ENCODE results near the gene HS3ST3A1. TPM values are rescaled to one million over a fixed set of nuclear protein-coding genes. Genes with fewer than 3 reads are reported as not detected.

HS3ST3A1 gene
- total RNA-seq (2021; fragmentation: NEBNext Ultra II Directional; extraction: Animal tissue kit (Norgen Biotek cat#: 25700)) (5.4 and 6.6 TPM in 2 replicates), polyA plus RNA-seq (2011; rRNA removed) (5.7 and 6.5 TPM in 2 replicates), polyA minus RNA-seq (2011; rRNA and poly(A)+ RNA removed) (3.8 and 4.0 TPM in 2 replicates)
- 5.6 TPM for polyA plus RNA-seq (2011; cell fraction: cytosol; rRNA removed)
- 6.4 TPM for polyA plus RNA-seq (2011; cell fraction: nucleus; rRNA removed)
- polyA plus RNA-seq (2012, experiment 1 of 2), result 2.0 to 6.3 TPM (median 4.6 TPM) in 4 replicates
- 3.0 TPM for polyA plus RNA-seq (2012, experiment 2 of 2)
- 9.7 TPM for polyA plus RNA-seq (2013, experiment 1 of 2)
- polyA plus RNA-seq (2013, experiment 2 of 2), result 11.3 TPM
- polyA minus RNA-seq (2011; cell fraction: cytosol; rRNA and poly(A)+ RNA removed), result 16.3 TPM
- 13.0 TPM for polyA minus RNA-seq (2011; cell fraction: nucleus; rRNA and poly(A)+ RNA removed)
- long read RNA-seq, experiment 1, transcript HS3ST3A1-201 (2 exons, 2,527 nt), result major isoform, 7 of 10 reads
- long read RNA-seq, experiment 1, partial matches to known transcripts, result 2 of 10 reads
- long read RNA-seq, experiment 1, other reads (novel, unspliced or antisense), result 1 of 10 reads
- long read RNA-seq, experiment 2, result 0 reads

- H3K9me3 ChIP-seq (ENCODE audit: insufficient read depth in 2 of 2, low read depth in 1 of 2, low read length in 1 of 2), result no peaks in the 10 kb centered on the region
- POLR2A ChIA-PET (ENCODE audit: partially characterized antibody), result interaction anchor here (0.6 to 1.5 kb wide), 3 partner anchors 12 to 231 kb away, joined by 3 read pairs; no protein-coding TSS in a partner anchor
- no peak within 1 kb of the TSS for H2AK5ac ChIP-seq (ENCODE audit: low read depth, low read length)
- H3K4ac ChIP-seq (replicated peaks; ENCODE audit: insufficient read length, low read depth, low read length), result no peak within 1 kb of the TSS
- no peak within 1 kb of the TSS for H2BK20ac ChIP-seq (ENCODE audit: low read length)
- peak within 1 kb of the TSS; percentile 53 to 76 (median 70) for H3K4me3 ChIP-seq (ENCODE audit: extremely low read depth in 1 of 4, insufficient read depth in 2 of 4, low read depth in 3 of 4, low read length in 4 of 4)
- H3K23me2 ChIP-seq (ENCODE audit: low read depth, low read length), result peaks cover 15% of the 10 kb centered on the region; the same call in 1 of the 2 replicates
- H4K91ac ChIP-seq (replicated peaks; ENCODE audit: insufficient read length, low read length), result peak within 1 kb of the TSS; percentile 84
- WGBS, 2 experiments (ENCODE audit: extremely low coverage in 1 of 2, insufficient coverage in 1 of 2, insufficient read length in 1 of 2, insufficient replicate concordance in 2 of 2, low coverage in 1 of 2, low lambda C conversion rate in 2 of 2, missing lambda C conversion rate in 1 of 2), result 1% methylated on average over 61 of the region's 61 CpGs; no CpG with 5 or more reads in 1 of the 2 experiments
- peak within 1 kb of the TSS; percentile 62 for H2AFZ ChIP-seq (ENCODE audit: low read length)
- no peak within 1 kb of the TSS for H2BK120ac ChIP-seq (replicated peaks; ENCODE audit: low read depth, low read length)
- H3K14ac ChIP-seq (ENCODE audit: insufficient read length), result no peak within 1 kb of the TSS
- H3K4me1 ChIP-seq (replicated peaks in 1 of 4; ENCODE audit: control insufficient read depth in 3 of 4, insufficient read depth in 4 of 4, low read length in 3 of 4), result peaks cover 0 to 6% (median 5%) of the 10 kb centered on the region in 4 experiments; a peak in 5 of 7 replicates
- CTCF ChIA-PET (ENCODE audit: partially characterized antibody), result interaction anchor here (1.3 to 1.6 kb wide), 2 partner anchors 45 to 299 kb away, joined by 3 read pairs; no protein-coding TSS in a partner anchor
- H4K20me1 ChIP-seq (replicated peaks in 1 of 2; ENCODE audit: control insufficient read depth in 1 of 2, insufficient read depth in 2 of 2, low read length in 2 of 2), result peaks cover 0 to 1% of the 10 kb centered on the region in 2 experiments
- H3K18ac ChIP-seq (ENCODE audit: extremely low read depth, low read length), result peak within 1 kb of the TSS; percentile 88
- H3K4me2 ChIP-seq (ENCODE audit: insufficient read depth in 1 of 2, low read depth in 2 of 2, low read length in 2 of 2), result peak within 1 kb of the TSS; percentile 62 to 97
- H3K56ac ChIP-seq (replicated peaks; ENCODE audit: insufficient read length, low read depth, low read length), result no peak within 1 kb of the TSS
- H2BK12ac ChIP-seq (ENCODE audit: low read depth, low read length), result peak within 1 kb of the TSS; percentile 81; the same call in 1 of the 2 replicates
- peak within 1 kb of the TSS in 3 of 4 experiments; percentile 31 to 61 (median 51); a peak in 6 of 7 replicates for H3K9ac ChIP-seq (replicated peaks in 1 of 4; ENCODE audit: extremely low read depth in 1 of 4, low read depth in 3 of 4, low read length in 3 of 4)
- peak within 1 kb of the TSS; percentile 85 for H4K8ac ChIP-seq (ENCODE audit: extremely low read depth, insufficient read depth, low read length)
- H3K36me3 ChIP-seq (ENCODE audit: control insufficient read depth in 2 of 4, insufficient read depth in 4 of 4, low read length in 3 of 4), result no peaks in the 10 kb centered on the region
- no peak within 1 kb of the TSS for H2BK15ac ChIP-seq (ENCODE audit: low read length)
- no peaks in the 10 kb centered on the region for H3K79me2 ChIP-seq (ENCODE audit: control insufficient read depth in 1 of 2, insufficient read depth in 2 of 2, low read length in 2 of 2)
- no peaks in the 10 kb centered on the region for H3K79me1 ChIP-seq (ENCODE audit: low read depth, low read length)
- peak within 1 kb of the TSS; percentile 80 for H4K5ac ChIP-seq (ENCODE audit: insufficient read length, low read depth, low read length)
- no peak within 1 kb of the TSS for H3K27ac ChIP-seq (ENCODE audit: low read depth, low read length)
- no peak within 1 kb of the TSS for H3K23ac ChIP-seq (ENCODE audit: insufficient read length)
- peak; percentile 60 for FAIRE-seq
- DNase-seq (ENCODE audit: low read depth in 1 of 2, low spot score in 2 of 2), result peak; percentile 73 to 89
- H3K27me3 ChIP-seq (replicated peaks in 1 of 4; ENCODE audit: control insufficient read depth in 3 of 4, extremely low read depth in 1 of 4, insufficient read depth in 3 of 4, low read length in 3 of 4), result peaks cover 3 to 21% (median 15%) of the 10 kb centered on the region in 4 experiments
- peak within 1 kb of the TSS; percentile 69 for H2BK5ac ChIP-seq (ENCODE audit: low read depth, low read length)
- TF ChIP-seq KDM4A (IDR thresholded peaks at IDR 0.05; ENCODE audit: low read depth, low read length, severe bottlenecking) (peak; percentile 53), SP1 (IDR thresholded peaks at IDR 0.05; ENCODE audit: low read depth, low read length) (0 out of 2 replicates have a peak, but pooled peaks have one; percentile 8), KDM1A (IDR thresholded peaks at IDR 0.05; ENCODE audit: borderline replicate concordance, low read length) (peak; percentile 27; the same call in 1 of the 2 replicates), CREB1 (IDR thresholded peaks at IDR 0.05) (peak; percentile 81), BRCA1 (IDR thresholded peaks at IDR 0.05; ENCODE audit: low read depth, low read length) (no peak), RAD21 (IDR thresholded peaks at IDR 0.05 in 1 of 2, conservative IDR thresholded peaks at IDR 0.05 in 1 of 2; ENCODE audit: low read depth in 2 of 2, low read length in 2 of 2) (peak in 1 of 2 experiments; percentile 7; a peak in 3 of 4 replicates), ASH2L (IDR thresholded peaks at IDR 0.05; ENCODE audit: low read length) (peak; percentile 46), POLR2A (IDR thresholded peaks at IDR 0.05; ENCODE audit: control extremely low read depth in 1 of 2, low read depth in 2 of 2, low read length in 2 of 2) (peak in 1 of 2 experiments; percentile 45; a peak in 1 of 3 replicates), CBX5 (IDR thresholded peaks at IDR 0.05; ENCODE audit: low read depth, low read length) (no peak)
These were observed at the start of gene HS3ST3A1 for GRCh38 chr17:13601776-13602551. Gene HS3ST3A1, minus strand, starts transcription at chr17:13601929. Its CDS starts 800 bp downstream, at chr17:13601129.
